HG03095 (cell line): ENCODE data around the gene ATF7IP.

Experiments used
- ATAC-seq: cut with Tn5 transposase; IDR thresholded peaks from one replicate; pipeline ENCODE4 v1.9.1; 2021; ENCODE audit warnings: moderate library complexity; ENCODE audit not compliant: unreplicated experiment

Gene ATF7IP

GRCh38 chr12:14473707-14474287 is 108.3 kb downstream of the ATF7IP start:
- no peak for ATAC-seq

- ATAC-seq: no peak
These were observed 113.5 kb downstream of the ATF7IP start for GRCh38 chr12:14479004-14479403.

- no peak for ATAC-seq
These were observed 115.7 kb downstream of the ATF7IP start for GRCh38 chr12:14481201-14481600.

- no peak for ATAC-seq
These were observed 116.9 kb downstream of the ATF7IP start for GRCh38 chr12:14482361-14482760.

- ATAC-seq: no peak
These were observed 117.4 kb downstream of the ATF7IP start for GRCh38 chr12:14482886-14483285.

GRCh38 chr12:14495326-14495725 is 129.8 kb downstream of the ATF7IP start:
- no peak for ATAC-seq

- ATAC-seq: no peak
These were observed 140.4 kb downstream of the ATF7IP start for GRCh38 chr12:14505626-14506596.

GRCh38 chr12:14510574-14510973 is 145.1 kb downstream of the ATF7IP start:
- ATAC-seq: no peak

GRCh38 chr12:14514154-14514842 is 148.8 kb downstream of the ATF7IP start:
- peak; percentile 59 for ATAC-seq

GRCh38 chr12:14514946-14515345 is 149.5 kb downstream of the ATF7IP start:
- no peak for ATAC-seq

- no peak for ATAC-seq
These were observed 156.3 kb downstream of the ATF7IP start for GRCh38 chr12:14521822-14522221.

GRCh38 chr12:14525964-14526363 is 160.5 kb downstream of the ATF7IP start:
- no peak for ATAC-seq

- no peak for ATAC-seq
These were observed 166.7 kb downstream of the ATF7IP start for GRCh38 chr12:14532152-14532551.

- ATAC-seq: no peak
These were observed 171.6 kb downstream of the ATF7IP start for GRCh38 chr12:14537088-14537487.

GRCh38 chr12:14540801-14541462 is 175.4 kb downstream of the ATF7IP start:
- no peak for ATAC-seq

- ATAC-seq: no peak
These were observed 180.0 kb downstream of the ATF7IP start for GRCh38 chr12:14545144-14546124.

GRCh38 chr12:14547571-14547970 is 182.1 kb downstream of the ATF7IP start:
- no peak for ATAC-seq

GRCh38 chr12:14548609-14549008 is 183.1 kb downstream of the ATF7IP start:
- ATAC-seq: no peak
